GF-D8 (cell line): Measurements from ENCODE around the gene OGN.
"Not testable (repeated sequence)": the region's sequence is repeated elsewhere in the genome, so short reads cannot be mapped to it uniquely, and the experiment has no call there.

Experiments
- DNase-seq: peaks from one replicate; lab custom pipeline; 2025; lab: John Stamatoyannopoulos, UW

The OGN gene

GRCh38 chr9:92404042-92404836, at the start of gene OGN:
OGN (minus strand) TSS chr9:92404578; CDS start chr9:92403407, 1,171 bp downstream.
- DNase-seq = no peak

GRCh38 chr9:92446536-92446935, 42.2 kb upstream of the OGN start:
- no peak for DNase-seq

GRCh38 chr9:92444841-92445240, 40.5 kb upstream of the OGN start:
- DNase-seq = no peak

- DNase-seq = no peak
These were observed 36.3 kb upstream of the OGN start for GRCh38 chr9:92440751-92441046.

GRCh38 chr9:92439921-92440750, 35.8 kb upstream of the OGN start:
- DNase-seq = no peak

GRCh38 chr9:92438900-92439526, 34.6 kb upstream of the OGN start:
- DNase-seq = no peak

- no peak for DNase-seq
These were observed 30.9 kb upstream of the OGN start for GRCh38 chr9:92435263-92435662.

GRCh38 chr9:92432972-92433548, 28.7 kb upstream of the OGN start:
- DNase-seq = no peak

GRCh38 chr9:92432350-92432749, 28.0 kb upstream of the OGN start:
- no peak for DNase-seq

GRCh38 chr9:92429836-92430235, 25.5 kb upstream of the OGN start:
- no peak for DNase-seq

GRCh38 chr9:92426501-92427145, 22.2 kb upstream of the OGN start:
- no peak for DNase-seq

- DNase-seq = no peak
These were observed 21.1 kb upstream of the OGN start for GRCh38 chr9:92425474-92425873.

GRCh38 chr9:92424340-92424739, 20.0 kb upstream of the OGN start, which contains the start of gene OMD:
OMD (minus strand) TSS chr9:92424471; CDS start chr9:92417558, 6,913 bp downstream.
- DNase-seq = no peak

GRCh38 chr9:92423612-92424011, 19.2 kb upstream of the OGN start:
- no peak for DNase-seq

GRCh38 chr9:92422611-92423338, 18.4 kb upstream of the OGN start:
- DNase-seq = no peak

- no peak for DNase-seq
These were observed 10.2 kb upstream of the OGN start for GRCh38 chr9:92414566-92414965.

GRCh38 chr9:92411157-92411556, 6.8 kb upstream of the OGN start:
- not testable (repeated sequence) for DNase-seq

- DNase-seq = no peak
These were observed 4.5 kb upstream of the OGN start for GRCh38 chr9:92408747-92409478.

- DNase-seq = no peak
These were observed 3.4 kb upstream of the OGN start for GRCh38 chr9:92407818-92408217.

GRCh38 chr9:92406477-92406876, 2.1 kb upstream of the OGN start:
- DNase-seq = peak; percentile 81

- no peak for DNase-seq
These were observed 1.4 kb upstream of the OGN start for GRCh38 chr9:92405818-92406217.
